Transverse colon (tissue), 4 donors: ENCODE data around the gene PTDSS2.

Experiments used
- EP300 ChIP-seq: sonication (generic); formaldehyde crosslinking; IDR thresholded peaks from one replicate; pipeline ENCODE4 v1.6.1; 2017; ENCODE audit warnings: antibody characterized with exemption, low read depth
- POLR2A ChIP-seq: fragments of 450-650 bp; IDR thresholded peaks from one replicate; pipeline ENCODE4 v1.6.1; 2016; ENCODE audit warnings: antibody characterized with exemption, mild to moderate bottlenecking, moderate library complexity
- POLR2AphosphoS5 ChIP-seq, 3 donors: sonication (generic); formaldehyde crosslinking; IDR thresholded peaks; one replicate each; pipeline ENCODE4 v1.6.1; 2016; ENCODE audit warnings: antibody characterized with exemption in 3 of 3
- TF ChIP-seq, protein P1 (sequence below), 5 experiments: fragments of 200-600 bp in 3 of 5; fragments of 450-650 bp in 2 of 5; sonication (generic) in 3 of 5; IDR thresholded peaks; 1 replicate in 2 of 5; 2 replicates in 3 of 5; pipeline ENCODE4 v1.5.1; 2016 to 2017; ENCODE audit warnings: antibody characterized with exemption in 5 of 5, inconsistent platforms in 3 of 5, mild to moderate bottlenecking in 2 of 5, moderate library complexity in 1 of 5

DNA sequence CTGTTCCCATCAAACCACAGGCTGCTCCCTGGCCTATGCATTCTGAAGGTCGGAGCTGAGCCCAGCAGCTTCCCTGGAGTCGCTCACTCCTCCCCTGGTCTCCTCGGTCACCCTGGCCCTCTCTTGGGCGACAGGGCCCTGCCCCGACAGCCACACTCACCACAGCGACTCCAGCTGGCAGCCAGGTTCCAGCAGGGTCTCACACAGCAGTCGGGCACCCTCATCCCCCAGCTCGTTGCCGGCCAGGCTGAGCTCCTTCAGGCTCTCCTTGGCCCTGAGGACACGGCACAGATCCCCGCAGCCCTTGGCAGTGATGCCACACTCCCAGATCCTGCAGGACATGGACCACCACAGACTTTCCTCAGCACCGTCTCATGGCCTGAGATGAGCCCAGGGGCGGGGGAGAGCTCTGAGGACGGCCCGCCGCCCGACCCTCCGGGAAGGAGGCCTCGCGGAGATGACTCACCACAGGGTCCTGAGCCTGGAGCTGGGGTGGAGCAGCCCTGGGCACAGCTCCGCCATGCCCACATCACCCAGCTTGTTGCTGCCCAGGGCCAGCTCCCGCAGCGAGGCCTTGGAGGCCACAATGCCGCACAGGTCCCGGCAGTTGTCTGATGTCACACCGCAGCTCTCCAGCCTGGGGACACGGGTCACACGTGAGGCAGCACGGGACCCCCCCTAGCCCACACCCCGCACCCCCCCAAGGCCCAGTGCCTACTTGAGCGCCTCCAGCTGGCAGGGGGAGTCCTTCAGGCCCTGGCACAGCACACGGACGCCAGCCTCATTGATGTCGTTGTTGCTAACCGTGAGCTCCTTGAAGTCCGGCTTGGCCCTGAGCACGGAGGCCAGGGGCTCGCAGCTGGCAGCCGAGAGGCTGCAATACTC is 48.5 kb downstream of the PTDSS2 start:
- TF ChIP-seq POLR2A (no peak), POLR2AphosphoS5 (IDR thresholded peaks at IDR 0.05) (no peak), EP300 (no peak)
- TF ChIP-seq, protein P1, sequence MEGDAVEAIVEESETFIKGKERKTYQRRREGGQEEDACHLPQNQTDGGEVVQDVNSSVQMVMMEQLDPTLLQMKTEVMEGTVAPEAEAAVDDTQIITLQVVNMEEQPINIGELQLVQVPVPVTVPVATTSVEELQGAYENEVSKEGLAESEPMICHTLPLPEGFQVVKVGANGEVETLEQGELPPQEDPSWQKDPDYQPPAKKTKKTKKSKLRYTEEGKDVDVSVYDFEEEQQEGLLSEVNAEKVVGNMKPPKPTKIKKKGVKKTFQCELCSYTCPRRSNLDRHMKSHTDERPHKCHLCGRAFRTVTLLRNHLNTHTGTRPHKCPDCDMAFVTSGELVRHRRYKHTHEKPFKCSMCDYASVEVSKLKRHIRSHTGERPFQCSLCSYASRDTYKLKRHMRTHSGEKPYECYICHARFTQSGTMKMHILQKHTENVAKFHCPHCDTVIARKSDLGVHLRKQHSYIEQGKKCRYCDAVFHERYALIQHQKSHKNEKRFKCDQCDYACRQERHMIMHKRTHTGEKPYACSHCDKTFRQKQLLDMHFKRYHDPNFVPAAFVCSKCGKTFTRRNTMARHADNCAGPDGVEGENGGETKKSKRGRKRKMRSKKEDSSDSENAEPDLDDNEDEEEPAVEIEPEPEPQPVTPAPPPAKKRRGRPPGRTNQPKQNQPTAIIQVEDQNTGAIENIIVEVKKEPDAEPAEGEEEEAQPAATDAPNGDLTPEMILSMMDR (IDR thresholded peaks at IDR 0.05) = no peak
